GM18858 (cell line): ENCODE results near the gene SLC25A13.

Experiments used
- ATAC-seq: cut with Tn5 transposase; IDR thresholded peaks from one replicate; pipeline ENCODE4 v1.9.1; 2021; ENCODE audit not compliant: unreplicated experiment

Gene SLC25A13

GRCh38 chr7:96211954-96212353 is 109.9 kb downstream of the SLC25A13 start:
- ATAC-seq = no peak

DNA sequence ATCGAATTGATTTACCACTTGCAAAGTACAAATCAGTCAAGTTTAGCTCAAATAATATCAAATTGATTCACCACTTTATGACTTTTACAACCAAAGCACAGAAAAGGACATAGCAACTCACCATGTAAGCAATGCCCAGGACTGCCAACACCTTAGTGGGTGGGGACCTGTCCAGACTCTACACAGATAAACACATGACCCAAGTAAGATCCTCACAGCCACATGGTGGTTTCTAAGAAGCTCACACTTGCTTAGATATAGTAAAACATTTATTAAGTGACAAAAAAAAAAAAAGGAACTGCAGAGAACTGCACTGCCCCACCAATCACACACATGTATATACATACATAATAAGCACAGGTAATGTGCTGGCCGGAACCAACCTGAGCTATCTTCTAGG is 116.2 kb downstream of the SLC25A13 start:
- ATAC-seq = no peak

DNA sequence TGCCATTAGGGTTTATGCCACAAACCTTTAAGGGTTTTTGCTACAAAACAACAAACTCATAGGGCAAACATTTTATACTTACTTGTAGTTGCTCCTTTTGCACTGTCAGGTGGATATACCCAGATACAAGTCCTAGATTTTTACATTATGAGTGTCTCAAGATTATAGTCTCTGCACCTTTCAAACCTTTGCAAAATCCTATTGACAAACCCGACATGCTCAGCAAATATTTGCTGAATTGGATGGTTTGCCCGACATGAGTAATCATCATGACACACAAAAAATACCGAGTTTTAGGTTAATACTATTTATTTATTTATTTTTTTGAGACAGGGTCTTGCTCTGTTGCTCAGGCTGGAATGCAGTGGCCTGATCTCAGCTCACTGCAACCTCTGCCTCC is 117.3 kb downstream of the SLC25A13 start:
- ATAC-seq = no peak

GRCh38 chr7:96203786-96204185 is 118.1 kb downstream of the SLC25A13 start:
- ATAC-seq = no peak

- no peak for ATAC-seq
Measured at GRCh38 chr7:96202102-96202501, 119.8 kb downstream of the SLC25A13 start.

- no peak for ATAC-seq
Measured at GRCh38 chr7:96200740-96201139, 121.2 kb downstream of the SLC25A13 start.

GRCh38 chr7:96199421-96199820 is 122.5 kb downstream of the SLC25A13 start:
- no peak for ATAC-seq

- no peak for ATAC-seq
Measured at GRCh38 chr7:96198047-96198636, 123.8 kb downstream of the SLC25A13 start.

DNA sequence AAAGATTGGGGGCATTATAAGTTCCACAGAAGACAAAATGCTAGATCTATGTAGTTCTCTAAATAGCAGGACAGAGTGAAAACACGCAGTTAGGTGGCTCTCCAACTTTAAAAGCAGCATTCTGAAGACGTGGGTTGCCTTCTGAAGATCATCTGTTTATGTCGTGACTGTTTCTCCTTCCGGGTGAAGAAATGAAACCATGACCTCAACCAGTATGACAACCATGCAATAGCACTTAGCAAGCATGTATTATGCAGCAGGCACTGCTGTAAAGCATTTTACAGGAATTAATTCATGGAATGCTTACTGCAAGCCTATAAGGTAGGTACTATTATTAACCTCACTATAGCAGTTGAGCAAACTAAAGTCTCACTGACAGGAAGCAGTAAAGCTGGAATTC is 125.2 kb downstream of the SLC25A13 start:
- no peak for ATAC-seq

- no peak for ATAC-seq
Measured at GRCh38 chr7:96189129-96189820, 132.6 kb downstream of the SLC25A13 start.

- no peak for ATAC-seq
Measured at GRCh38 chr7:96188591-96188991, 133.3 kb downstream of the SLC25A13 start.

GRCh38 chr7:96188174-96188581 is 133.7 kb downstream of the SLC25A13 start:
- no peak for ATAC-seq

DNA sequence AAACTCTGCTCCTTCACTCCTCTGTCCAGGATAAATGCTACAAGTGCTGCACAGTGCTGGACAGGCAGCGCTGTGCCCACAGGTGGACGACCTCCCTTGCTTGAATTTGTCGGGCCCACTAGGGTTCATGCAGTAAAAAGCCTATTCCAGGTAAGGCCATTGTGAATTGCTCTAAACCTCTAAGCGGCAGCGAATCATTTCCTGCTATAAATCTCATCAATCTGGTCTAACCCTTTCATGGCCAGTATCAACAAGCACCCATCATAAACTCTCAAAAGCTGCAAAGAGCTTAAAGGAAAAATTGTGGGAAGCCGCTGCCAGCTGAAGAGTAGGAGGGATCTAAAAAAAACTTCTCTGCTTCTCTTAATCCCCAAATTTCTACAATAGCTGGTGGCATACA is 134.2 kb downstream of the SLC25A13 start:
- no peak for ATAC-seq

DNA sequence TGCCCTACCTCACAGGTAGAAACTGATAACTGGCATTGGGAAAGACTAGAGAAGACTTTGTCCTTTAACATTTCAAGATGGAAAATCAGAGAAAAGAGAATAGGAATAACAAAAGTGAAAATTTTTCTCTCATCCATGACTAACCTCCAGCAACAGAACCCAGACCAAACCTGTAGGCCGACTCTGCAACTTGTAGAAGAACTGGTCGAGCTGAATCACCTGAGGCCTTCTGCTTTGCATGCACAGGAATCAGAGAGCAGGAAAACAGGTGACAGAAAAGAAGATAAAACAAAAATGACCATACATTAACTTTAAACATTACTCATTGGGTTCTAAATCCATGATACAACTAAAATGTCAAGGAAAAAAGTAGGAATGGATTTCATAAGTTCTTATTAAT is 137.1 kb downstream of the SLC25A13 start:
- no peak for ATAC-seq

GRCh38 chr7:96183163-96183670 is 138.7 kb downstream of the SLC25A13 start:
- ATAC-seq = no peak

DNA sequence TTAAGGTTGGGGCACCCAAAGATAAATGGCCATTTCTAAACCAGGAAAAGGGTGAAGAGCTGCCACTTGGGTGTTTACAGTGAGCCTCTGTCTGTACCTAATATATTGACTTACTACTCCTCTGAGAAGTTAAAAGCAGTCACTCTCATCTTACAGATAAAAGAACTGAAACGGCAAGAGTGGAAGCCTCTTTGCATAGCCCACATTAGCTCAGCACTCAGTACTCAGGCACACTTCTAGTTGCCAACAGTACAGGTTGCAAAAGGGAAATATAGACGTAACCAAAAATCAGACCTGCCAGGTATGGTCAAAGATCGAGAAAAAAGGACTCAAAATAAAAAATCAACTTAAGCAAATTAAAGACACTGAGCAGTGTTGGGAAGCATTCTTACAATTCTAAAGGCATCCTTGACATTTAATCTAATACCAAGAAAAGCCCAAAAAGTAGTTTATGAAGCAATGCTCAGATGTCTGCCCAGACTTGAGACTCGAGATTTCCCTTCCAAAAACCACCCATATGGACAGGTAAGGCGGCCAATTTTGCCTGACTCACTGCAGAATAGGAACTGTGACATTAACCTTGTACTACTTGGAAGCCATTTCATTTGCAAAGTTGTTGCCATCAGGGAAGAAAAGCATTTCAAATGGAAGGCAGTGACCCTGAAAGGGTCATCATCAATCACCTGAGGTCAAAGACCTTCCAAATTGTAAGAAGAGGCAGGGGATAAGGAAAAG is 139.3 kb downstream of the SLC25A13 start:
- ATAC-seq = no peak

DNA sequence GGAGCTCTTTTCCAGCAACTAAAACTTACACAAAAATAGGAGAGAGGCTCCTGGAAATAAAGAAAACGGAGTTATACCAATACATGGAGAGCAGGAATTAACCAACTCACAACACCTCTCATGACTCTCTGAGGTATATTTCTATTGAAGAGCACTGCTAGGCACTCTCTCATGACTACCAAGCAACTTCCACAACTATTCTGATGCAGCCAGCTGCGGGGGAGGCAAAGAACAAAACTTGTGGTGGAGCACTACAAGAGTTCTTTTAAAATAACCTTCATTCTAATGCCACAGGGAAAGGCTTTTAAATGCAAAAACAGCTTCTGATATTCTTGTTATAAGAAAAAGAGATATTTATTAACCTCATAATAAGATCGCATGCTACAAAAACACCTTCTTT is 140.7 kb downstream of the SLC25A13 start:
- no peak for ATAC-seq

DNA sequence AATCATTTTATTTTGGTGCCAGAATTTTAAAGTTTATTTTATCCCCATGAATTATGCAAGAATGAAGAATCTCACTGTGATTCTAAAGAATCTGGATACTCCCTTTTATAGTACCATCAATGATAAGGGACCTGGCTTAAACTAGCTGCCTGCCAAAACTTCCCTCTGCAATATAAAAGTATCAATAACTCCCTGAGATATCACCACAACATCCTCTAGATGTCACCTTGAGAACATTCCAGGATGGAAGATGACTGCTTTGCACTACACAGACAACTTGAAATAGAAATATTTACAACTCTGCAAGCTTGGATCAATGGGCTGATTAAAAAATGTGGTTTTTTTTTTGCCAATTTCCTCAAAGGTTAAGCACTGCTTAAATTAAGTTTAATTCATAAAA is 142.1 kb downstream of the SLC25A13 start:
- ATAC-seq = no peak

GRCh38 chr7:96179341-96179740 is 142.6 kb downstream of the SLC25A13 start:
- no peak for ATAC-seq

- ATAC-seq = no peak
Measured at GRCh38 chr7:96178581-96178980, 143.3 kb downstream of the SLC25A13 start.

- ATAC-seq = no peak
Measured at GRCh38 chr7:96177353-96177752, 144.5 kb downstream of the SLC25A13 start.

DNA sequence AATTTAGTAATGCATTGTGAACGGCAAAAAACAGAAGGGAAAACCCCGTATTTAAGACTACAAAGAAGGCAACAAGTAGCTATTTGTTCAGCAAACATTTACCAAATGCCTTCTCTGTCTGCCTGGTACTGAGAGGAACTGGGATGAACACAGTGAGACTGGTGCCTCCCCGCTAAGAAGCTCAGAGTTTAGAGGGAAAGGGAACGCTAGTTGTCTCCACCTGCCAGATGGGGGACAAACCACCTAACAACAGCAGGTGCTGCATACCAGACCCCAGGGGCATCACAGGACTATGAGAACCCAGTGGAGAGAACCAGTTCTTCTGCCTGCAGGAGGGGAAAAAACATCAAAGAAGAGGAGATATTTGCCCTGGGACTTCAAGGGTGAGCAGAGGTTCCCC is 147.1 kb downstream of the SLC25A13 start:
- no peak for ATAC-seq
